GM21526 (cell line): Measurements from ENCODE around the gene CA6.
"Not testable (repeated sequence)": the region's sequence is repeated elsewhere in the genome, so short reads cannot be mapped to it uniquely, and the experiment has no call there.

Source experiments
- ATAC-seq: cut with Tn5 transposase; IDR thresholded peaks from one replicate; pipeline ENCODE4 v1.9.1; 2021; ENCODE audit warnings: moderate library complexity; ENCODE audit not compliant: unreplicated experiment, low FRiP score

The CA6 gene

GRCh38 chr1:8968902-8969301 is 23.2 kb downstream of the CA6 start:
- not testable (repeated sequence) for ATAC-seq

DNA sequence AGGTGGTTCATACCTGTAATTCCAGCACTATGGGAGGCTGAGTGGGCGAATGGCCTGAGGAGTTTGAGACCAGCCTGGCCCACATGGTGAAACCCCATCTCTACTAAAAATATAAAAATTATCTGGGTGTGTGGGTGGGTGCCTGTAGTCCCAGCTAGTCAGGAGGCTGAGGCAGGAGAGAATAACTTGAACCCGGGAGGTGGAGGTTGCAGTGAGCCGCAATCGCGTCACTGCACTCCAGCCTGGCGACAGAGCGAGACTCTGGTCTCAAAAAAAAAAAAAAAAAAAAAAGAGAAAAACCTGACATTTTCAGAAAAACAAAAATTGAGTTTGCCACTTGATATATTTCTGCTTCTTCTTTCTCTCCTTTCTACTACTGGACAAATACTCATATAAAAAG is 24.3 kb downstream of the CA6 start:
- ATAC-seq = no peak

GRCh38 chr1:8970870-8971337 is 25.2 kb downstream of the CA6 start:
- ATAC-seq = no peak

DNA sequence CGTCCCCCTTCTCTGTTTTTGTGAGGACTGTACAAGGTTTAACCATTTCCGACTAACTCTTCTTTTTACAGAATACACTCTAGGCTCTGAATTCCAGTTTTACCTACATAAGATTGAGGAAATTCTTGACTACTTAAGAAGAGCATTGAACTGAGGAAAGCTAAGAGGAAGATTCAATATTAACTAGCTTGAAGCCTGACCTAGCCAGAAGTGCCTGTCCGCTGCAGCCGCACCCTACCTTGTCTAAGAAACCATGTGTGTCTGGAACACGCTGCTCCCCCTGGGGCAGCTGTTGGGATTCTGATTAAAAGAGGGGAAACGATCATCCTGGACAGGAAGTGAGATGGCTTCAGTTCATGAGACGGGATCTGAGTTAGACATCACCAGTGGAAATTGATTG is 28.9 kb downstream of the CA6 start:
- ATAC-seq = no peak

GRCh38 chr1:8976338-8976737 is 30.7 kb downstream of the CA6 start:
- ATAC-seq = no peak

DNA sequence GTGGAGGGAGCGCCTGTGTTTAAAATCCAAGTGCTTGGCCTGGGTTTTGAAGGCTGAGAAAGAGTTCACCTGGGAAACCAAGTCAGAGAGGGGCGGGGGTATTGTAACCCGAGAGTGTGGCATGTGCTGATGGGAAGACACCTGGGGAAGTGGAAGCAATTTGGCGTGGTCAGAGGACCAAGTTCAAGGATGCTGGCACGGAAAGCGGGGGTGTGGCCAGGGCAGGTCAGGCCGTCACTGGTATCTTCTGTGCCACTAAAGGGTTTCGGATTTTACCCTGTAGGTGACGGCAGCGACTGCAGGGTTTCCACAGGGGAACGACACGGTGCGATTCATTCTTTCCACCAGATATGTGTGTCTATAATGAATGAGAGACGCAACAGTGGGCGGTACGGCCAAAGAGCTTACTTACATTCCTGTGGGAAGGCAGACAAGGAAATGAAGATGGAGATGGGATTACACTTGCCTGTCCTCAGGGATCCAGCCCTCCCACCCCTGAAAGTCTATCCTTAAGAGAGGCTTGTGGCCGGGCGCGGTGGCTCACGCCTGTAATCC is 31.3 kb downstream of the CA6 start:
- ATAC-seq = no peak

- no peak for ATAC-seq
Measured at GRCh38 chr1:8980656-8981055, 35.0 kb downstream of the CA6 start.

- no peak for ATAC-seq
Measured at GRCh38 chr1:8981169-8981568, 35.5 kb downstream of the CA6 start.

GRCh38 chr1:8984203-8984602 is 38.5 kb downstream of the CA6 start:
- no peak for ATAC-seq

GRCh38 chr1:8984990-8985389 is 39.3 kb downstream of the CA6 start:
- ATAC-seq = no peak

- no peak for ATAC-seq
Measured at GRCh38 chr1:8985915-8986813, 40.5 kb downstream of the CA6 start.

DNA sequence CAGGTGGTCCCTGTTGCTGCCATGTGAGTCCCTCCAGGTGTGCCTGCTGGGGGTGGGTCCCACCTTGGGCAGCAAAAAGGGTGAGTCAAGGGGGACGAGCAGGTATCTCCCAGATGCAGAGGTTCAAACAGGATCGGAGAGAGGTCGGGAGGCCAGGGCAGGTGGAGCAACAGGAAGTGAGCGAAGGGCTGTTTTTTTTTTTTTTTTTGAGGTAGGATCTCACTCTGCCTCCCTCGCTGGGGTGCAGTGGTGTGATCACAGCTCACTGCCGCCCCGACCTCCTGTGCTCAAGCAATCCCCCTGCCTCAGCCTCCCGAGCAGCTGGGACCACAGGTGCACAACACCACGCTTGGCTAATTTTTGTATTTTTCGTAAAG is 41.1 kb downstream of the CA6 start:
- no peak for ATAC-seq

- no peak for ATAC-seq
Measured at GRCh38 chr1:8987881-8988617, 42.4 kb downstream of the CA6 start.

GRCh38 chr1:8988618-8988967 is 42.9 kb downstream of the CA6 start:
- no peak for ATAC-seq

GRCh38 chr1:8989061-8989460 is 43.4 kb downstream of the CA6 start:
- no peak for ATAC-seq

DNA sequence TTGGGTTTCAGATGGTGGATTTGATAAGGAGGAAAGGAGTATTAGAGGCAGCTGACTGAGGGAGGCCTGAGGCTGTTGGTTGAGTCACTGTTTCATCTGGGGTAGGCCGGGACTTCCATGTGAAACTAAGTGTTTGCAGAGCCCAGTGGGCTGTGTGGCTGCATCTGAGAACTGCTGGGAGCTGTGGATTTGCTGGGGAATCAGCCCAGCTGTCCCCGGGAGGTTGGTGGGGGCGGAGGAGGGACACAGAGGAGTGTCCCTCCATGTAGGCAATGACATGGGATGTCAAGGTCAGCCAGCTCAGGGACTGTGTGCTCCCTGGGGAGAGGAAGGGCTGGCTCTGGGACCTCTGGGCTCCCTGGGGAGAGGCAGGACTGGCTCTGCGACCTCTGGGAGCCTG is 44.2 kb downstream of the CA6 start:
- no peak for ATAC-seq

GRCh38 chr1:8992936-8993687 is 47.4 kb downstream of the CA6 start:
- no peak for ATAC-seq

- ATAC-seq = not testable (repeated sequence)
Measured at GRCh38 chr1:8993962-8994675, 48.5 kb downstream of the CA6 start.

GRCh38 chr1:9001534-9002214 is 56.0 kb downstream of the CA6 start:
- ATAC-seq = not testable (repeated sequence)

DNA sequence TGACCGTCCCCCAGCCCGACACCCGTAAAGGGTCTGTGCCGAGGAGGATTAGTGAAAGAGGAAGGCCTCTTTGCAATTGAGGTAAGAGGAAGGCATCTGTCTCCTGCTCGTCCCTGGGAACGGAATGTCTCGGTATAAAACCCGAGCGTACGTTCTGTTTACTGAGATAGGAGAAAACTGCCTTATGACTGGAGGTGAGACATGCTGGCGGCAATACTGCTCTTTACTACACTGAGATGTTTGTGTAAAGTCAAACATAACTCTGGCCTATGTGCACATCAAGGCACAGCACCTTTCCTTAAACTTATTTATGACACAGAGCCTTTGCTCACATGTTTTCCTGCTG is 56.5 kb downstream of the CA6 start:
- ATAC-seq = not testable (repeated sequence)
